ENCODE data around the gene SHKBP1.
"Not testable (repeated sequence)": the region's sequence is repeated elsewhere in the genome, so short reads cannot be mapped to it uniquely, and the experiment has no call there.

The SHKBP1 gene

GRCh38 chr19:40624369-40625153 lies 47.9 kb downstream of the SHKBP1 start:
- not testable (repeated sequence) for H3K9ac ChIP-seq (ENCODE audit: low read depth, low read length); H3K4me3 ChIP-seq (ENCODE audit: low read length); H3K27ac ChIP-seq (ENCODE audit: low read length); H3K27me3 ChIP-seq (ENCODE audit: insufficient read depth, low read length); H3K4me1 ChIP-seq (ENCODE audit: insufficient read depth, low read length); H3K9me3 ChIP-seq (ENCODE audit: insufficient read depth, low read depth, low read length)
- H3K36me3 ChIP-seq (ENCODE audit: insufficient read depth, low read depth, low read length) = peaks cover 23% of the 10 kb centered on the region

- H3K9ac ChIP-seq (ENCODE audit: low read depth, low read length) = no peak overlapping the region
- no peak overlapping the region for H3K27ac ChIP-seq (ENCODE audit: low read length)
- peaks cover 18% of the 10 kb centered on the region for H3K36me3 ChIP-seq (ENCODE audit: insufficient read depth, low read depth, low read length)
- peaks cover 6% of the 10 kb centered on the region; the same call in 1 of the 2 replicates for H3K27me3 ChIP-seq (ENCODE audit: insufficient read depth, low read length)
- H3K4me3 ChIP-seq (ENCODE audit: low read length) = no peak overlapping the region
- H3K9me3 ChIP-seq (ENCODE audit: insufficient read depth, low read depth, low read length) = no peaks in the 10 kb centered on the region
- H3K4me1 ChIP-seq (ENCODE audit: insufficient read depth, low read length) = peaks cover 6% of the 10 kb centered on the region
These were observed 48.9 kb downstream of the SHKBP1 start for GRCh38 chr19:40625406-40626120.

DNA sequence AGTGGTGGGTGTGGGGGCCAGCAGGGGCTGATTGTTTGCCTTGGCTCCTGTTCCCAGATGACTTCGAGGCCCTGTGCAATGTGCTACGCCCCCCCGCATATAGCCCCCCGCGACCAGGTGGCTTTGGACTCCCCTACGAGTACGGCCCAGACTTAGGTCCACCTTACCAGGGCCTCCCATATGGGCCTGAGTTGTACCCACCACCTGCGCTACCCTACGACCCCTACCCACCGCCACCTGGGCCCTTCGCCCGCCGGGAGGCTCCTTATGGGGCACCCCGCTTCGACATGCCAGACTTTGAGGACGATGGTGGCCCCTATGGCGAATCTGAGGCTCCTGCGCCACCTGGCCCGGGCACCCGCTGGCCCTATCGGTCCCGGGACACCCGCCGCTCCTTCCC lies 50.2 kb downstream of the SHKBP1 start:
- Histone ChIP-seq H3K27ac (ENCODE audit: low read length) (no peak overlapping the region), H3K36me3 (ENCODE audit: insufficient read depth, low read depth, low read length) (peaks cover 13% of the 10 kb centered on the region; the same call in 1 of the 2 replicates), H3K4me1 (ENCODE audit: insufficient read depth, low read length) (peaks cover 15% of the 10 kb centered on the region), H3K9ac (ENCODE audit: low read depth, low read length) (no peak overlapping the region), H3K9me3 (ENCODE audit: insufficient read depth, low read depth, low read length) (no peaks in the 10 kb centered on the region), H3K27me3 (ENCODE audit: insufficient read depth, low read length) (peaks cover 6% of the 10 kb centered on the region; the same call in 1 of the 2 replicates), H3K4me3 (ENCODE audit: low read length) (no peak overlapping the region)

DNA sequence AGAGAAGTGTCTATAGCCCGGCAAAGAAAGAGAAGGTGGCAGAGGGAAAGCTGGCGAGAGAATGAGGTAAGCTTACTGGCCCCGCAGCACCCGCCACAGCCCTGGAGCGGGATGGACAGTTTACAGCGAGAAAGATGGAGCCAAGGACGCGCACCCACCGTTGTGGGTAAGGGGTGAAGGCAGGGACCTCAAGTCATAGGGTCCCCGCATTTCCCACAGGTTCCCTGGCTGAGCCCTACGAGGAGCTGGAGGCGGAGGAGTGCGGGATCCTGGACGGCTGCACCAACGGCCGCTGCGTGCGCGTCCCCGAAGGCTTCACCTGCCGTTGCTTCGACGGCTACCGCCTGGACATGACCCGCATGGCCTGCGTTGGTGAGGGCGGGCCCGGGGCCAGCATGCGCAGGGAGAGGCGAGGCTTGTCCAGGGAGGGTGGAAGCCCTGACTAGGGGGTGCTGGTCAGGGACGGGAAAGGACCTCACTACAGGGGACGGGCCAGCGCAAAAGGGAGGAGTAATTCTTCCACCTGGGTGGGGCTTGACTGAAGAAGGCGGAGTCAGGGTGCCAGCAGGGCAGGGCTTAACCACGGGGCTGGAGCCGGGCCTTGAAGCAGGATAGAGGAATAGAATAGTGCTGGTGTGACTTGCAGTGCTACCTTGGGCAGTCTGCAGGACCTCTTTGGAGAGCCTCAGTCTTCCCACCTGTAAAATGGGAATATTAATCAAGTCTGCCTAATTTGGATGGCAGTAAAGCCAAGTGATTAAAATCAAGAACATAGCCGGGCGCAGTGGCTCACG lies 51.0 kb downstream of the SHKBP1 start:
- Histone ChIP-seq H3K4me1 (ENCODE audit: insufficient read depth, low read length) (peaks cover 16% of the 10 kb centered on the region), H3K4me3 (ENCODE audit: low read length) (no peak overlapping the region), H3K9ac (ENCODE audit: low read depth, low read length) (no peak overlapping the region), H3K27ac (ENCODE audit: low read length) (no peak overlapping the region), H3K36me3 (ENCODE audit: insufficient read depth, low read depth, low read length) (peaks cover 13% of the 10 kb centered on the region; the same call in 1 of the 2 replicates), H3K27me3 (ENCODE audit: insufficient read depth, low read length) (peaks cover 7% of the 10 kb centered on the region; the same call in 1 of the 2 replicates), H3K9me3 (ENCODE audit: insufficient read depth, low read depth, low read length) (no peaks in the 10 kb centered on the region)

DNA sequence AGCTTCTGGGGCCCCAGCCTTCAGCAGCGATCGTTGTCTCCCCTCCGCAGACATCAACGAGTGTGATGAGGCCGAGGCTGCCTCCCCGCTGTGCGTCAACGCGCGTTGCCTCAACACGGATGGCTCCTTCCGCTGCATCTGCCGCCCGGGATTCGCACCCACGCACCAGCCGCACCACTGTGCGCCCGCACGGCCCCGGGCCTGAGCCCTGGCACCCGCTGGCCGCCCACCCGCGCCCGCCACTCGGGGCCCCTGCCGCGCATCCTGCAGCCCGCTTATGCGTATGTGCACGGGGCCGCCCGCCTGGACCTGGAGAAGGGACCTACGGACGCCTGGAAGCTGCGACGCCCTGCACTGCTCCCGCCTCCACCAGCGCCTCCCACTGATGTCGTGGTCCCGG lies 52.7 kb downstream of the SHKBP1 start:
- Histone ChIP-seq H3K4me1 (ENCODE audit: insufficient read depth, low read length) (peaks cover 10% of the 10 kb centered on the region; the same call in 1 of the 2 replicates), H3K9ac (ENCODE audit: low read depth, low read length) (no peak overlapping the region), H3K36me3 (ENCODE audit: insufficient read depth, low read depth, low read length) (peaks cover 13% of the 10 kb centered on the region; the same call in 1 of the 2 replicates), H3K9me3 (ENCODE audit: insufficient read depth, low read depth, low read length) (no peaks in the 10 kb centered on the region), H3K27me3 (ENCODE audit: insufficient read depth, low read length) (peaks cover 24% of the 10 kb centered on the region), H3K27ac (ENCODE audit: low read length) (no peak overlapping the region), H3K4me3 (ENCODE audit: low read length) (no peak overlapping the region)

- Histone ChIP-seq H3K27ac (ENCODE audit: low read length) (no peak overlapping the region), H3K27me3 (ENCODE audit: insufficient read depth, low read length) (peaks cover 31% of the 10 kb centered on the region), H3K9me3 (ENCODE audit: insufficient read depth, low read depth, low read length) (no peaks in the 10 kb centered on the region), H3K9ac (ENCODE audit: low read depth, low read length) (no peak overlapping the region), H3K4me1 (ENCODE audit: insufficient read depth, low read length) (peaks cover 10% of the 10 kb centered on the region; the same call in 1 of the 2 replicates), H3K36me3 (ENCODE audit: insufficient read depth, low read depth, low read length) (peaks cover 12% of the 10 kb centered on the region; the same call in 1 of the 2 replicates), H3K4me3 (ENCODE audit: low read length) (no peak overlapping the region)
These were observed 54.0 kb downstream of the SHKBP1 start for GRCh38 chr19:40630571-40631160.

GRCh38 chr19:40632311-40633036 lies 55.8 kb downstream of the SHKBP1 start:
- H3K27me3 ChIP-seq (ENCODE audit: insufficient read depth, low read length) = peaks cover 30% of the 10 kb centered on the region
- H3K27ac ChIP-seq (ENCODE audit: low read length) = no peak overlapping the region
- H3K4me1 ChIP-seq (ENCODE audit: insufficient read depth, low read length) = peaks cover 10% of the 10 kb centered on the region; the same call in 1 of the 2 replicates
- H3K9me3 ChIP-seq (ENCODE audit: insufficient read depth, low read depth, low read length) = no peaks in the 10 kb centered on the region
- 0 out of 2 replicates have a peak, but pooled peaks cover 4% of the 10 kb centered on the region for H3K36me3 ChIP-seq (ENCODE audit: insufficient read depth, low read depth, low read length)
- no peak overlapping the region for H3K4me3 ChIP-seq (ENCODE audit: low read length)
- no peak overlapping the region for H3K9ac ChIP-seq (ENCODE audit: low read depth, low read length)

DNA sequence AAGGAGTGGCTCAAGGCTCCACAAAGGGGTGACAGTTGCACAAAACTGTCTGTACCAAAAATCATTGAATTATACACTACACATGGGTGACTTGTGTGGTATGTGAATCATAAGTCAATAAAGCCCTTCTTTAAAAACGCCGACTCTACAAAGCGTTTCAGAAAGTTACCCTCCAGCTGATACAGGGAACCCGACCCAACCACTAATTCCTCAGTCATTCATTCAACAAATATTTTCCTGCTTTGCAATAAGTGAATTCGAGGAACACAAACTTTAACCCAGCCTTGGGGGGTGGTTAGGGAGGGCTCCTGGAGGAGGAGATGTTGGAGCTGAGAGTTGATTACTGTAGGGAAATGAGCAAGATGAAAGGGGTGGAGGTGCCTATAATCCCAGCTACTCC lies 56.5 kb downstream of the SHKBP1 start:
- no peak overlapping the region for H3K27ac ChIP-seq (ENCODE audit: low read length)
- H3K36me3 ChIP-seq (ENCODE audit: insufficient read depth, low read depth, low read length) = 0 out of 2 replicates have a peak, but pooled peaks cover 4% of the 10 kb centered on the region
- peaks cover 30% of the 10 kb centered on the region for H3K27me3 ChIP-seq (ENCODE audit: insufficient read depth, low read length)
- no peaks in the 10 kb centered on the region for H3K9me3 ChIP-seq (ENCODE audit: insufficient read depth, low read depth, low read length)
- peaks cover 10% of the 10 kb centered on the region; the same call in 1 of the 2 replicates for H3K4me1 ChIP-seq (ENCODE audit: insufficient read depth, low read length)
- no peak overlapping the region for H3K4me3 ChIP-seq (ENCODE audit: low read length)
- no peak overlapping the region for H3K9ac ChIP-seq (ENCODE audit: low read depth, low read length)

- H3K36me3 ChIP-seq (ENCODE audit: insufficient read depth, low read depth, low read length) = no peaks in the 10 kb centered on the region
- H3K4me1 ChIP-seq (ENCODE audit: insufficient read depth, low read length) = no peaks in the 10 kb centered on the region; the same call in 1 of the 2 replicates
- H3K9me3 ChIP-seq (ENCODE audit: insufficient read depth, low read depth, low read length) = no peaks in the 10 kb centered on the region
- no peak overlapping the region for H3K9ac ChIP-seq (ENCODE audit: low read depth, low read length)
- H3K27me3 ChIP-seq (ENCODE audit: insufficient read depth, low read length) = peaks cover 22% of the 10 kb centered on the region
- no peak overlapping the region for H3K4me3 ChIP-seq (ENCODE audit: low read length)
- H3K27ac ChIP-seq (ENCODE audit: low read length) = no peak overlapping the region
These were observed 61.7 kb downstream of the SHKBP1 start for GRCh38 chr19:40638327-40638726.

- Histone ChIP-seq H3K36me3 (ENCODE audit: insufficient read depth, low read depth, low read length) (no peaks in the 10 kb centered on the region), H3K4me1 (ENCODE audit: insufficient read depth, low read length) (no peaks in the 10 kb centered on the region), H3K9ac (ENCODE audit: low read depth, low read length) (no peak overlapping the region), H3K4me3 (ENCODE audit: low read length) (no peak overlapping the region), H3K9me3 (ENCODE audit: insufficient read depth, low read depth, low read length) (no peaks in the 10 kb centered on the region), H3K27me3 (ENCODE audit: insufficient read depth, low read length) (peaks cover 11% of the 10 kb centered on the region), H3K27ac (ENCODE audit: low read length) (no peak overlapping the region)
These were observed 62.9 kb downstream of the SHKBP1 start for GRCh38 chr19:40639638-40639982.
